HG03469 (cell line): Measurements from ENCODE around the gene MAMLD1.

ENCODE experiments used
- ATAC-seq: cut with Tn5 transposase; IDR thresholded peaks from one replicate; pipeline ENCODE4 v1.9.1; 2021; ENCODE audit warnings: mild to moderate bottlenecking, moderate library complexity, moderate number of reproducible peaks; ENCODE audit not compliant: unreplicated experiment

MAMLD1 gene

DNA sequence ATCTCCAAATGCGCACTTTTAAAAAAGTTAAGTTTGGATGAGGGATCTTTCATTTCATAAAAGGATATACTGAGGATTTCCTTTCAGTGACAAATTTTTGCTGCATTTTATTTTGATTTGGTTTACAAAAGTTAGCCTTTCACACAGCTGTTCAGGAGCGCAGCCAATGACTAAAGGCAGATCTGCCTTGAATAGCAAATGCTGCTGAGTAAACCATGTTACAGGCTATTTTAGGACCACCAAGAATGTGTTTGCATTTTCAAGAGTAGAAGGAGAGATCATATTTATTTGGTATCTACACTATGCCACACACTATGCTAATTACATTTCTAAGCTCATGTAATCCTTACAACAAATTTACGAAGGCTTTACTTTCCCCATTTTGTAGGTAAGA, 92.1 kb downstream of the MAMLD1 start:
- no peak for ATAC-seq

DNA sequence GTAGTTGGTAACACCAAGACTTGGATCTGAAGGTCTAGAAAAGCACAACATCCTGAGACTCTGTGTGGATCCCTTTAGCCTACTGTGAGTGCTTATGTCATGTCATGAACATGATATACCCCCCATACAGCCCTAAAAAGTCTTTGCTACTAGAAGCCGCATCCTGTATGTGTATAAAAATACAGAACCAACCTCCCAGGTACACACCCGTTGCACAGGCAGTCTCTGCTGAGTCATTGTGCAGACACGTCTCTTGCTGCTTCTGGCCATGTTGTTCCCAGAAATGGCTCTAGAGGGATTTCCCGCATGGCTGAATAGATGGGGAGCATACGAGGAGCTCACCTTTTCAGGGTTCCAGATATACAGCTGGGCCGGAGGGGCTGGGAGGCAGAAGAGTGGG, 93.3 kb downstream of the MAMLD1 start:
- ATAC-seq: no peak

DNA sequence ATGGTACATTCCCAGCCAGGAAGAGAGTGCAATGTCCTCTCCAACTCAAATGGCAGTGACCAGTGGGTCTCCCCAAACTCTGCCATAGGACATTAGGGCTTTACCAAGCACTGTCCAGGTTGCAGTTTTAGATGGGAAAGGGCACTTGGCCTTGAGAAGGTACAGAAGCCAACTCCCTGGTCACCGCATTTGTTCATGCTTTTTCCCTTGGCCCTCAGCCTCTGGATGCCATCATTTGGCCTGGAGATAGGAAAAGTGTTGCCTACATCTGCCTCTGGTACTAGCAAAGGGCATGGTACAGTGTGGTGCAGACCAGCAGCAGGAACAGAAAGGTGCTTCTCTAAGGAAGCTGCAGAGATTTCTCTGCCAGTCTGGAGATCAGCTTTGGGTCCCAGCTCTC, 93.8 kb downstream of the MAMLD1 start:
- ATAC-seq: no peak

DNA sequence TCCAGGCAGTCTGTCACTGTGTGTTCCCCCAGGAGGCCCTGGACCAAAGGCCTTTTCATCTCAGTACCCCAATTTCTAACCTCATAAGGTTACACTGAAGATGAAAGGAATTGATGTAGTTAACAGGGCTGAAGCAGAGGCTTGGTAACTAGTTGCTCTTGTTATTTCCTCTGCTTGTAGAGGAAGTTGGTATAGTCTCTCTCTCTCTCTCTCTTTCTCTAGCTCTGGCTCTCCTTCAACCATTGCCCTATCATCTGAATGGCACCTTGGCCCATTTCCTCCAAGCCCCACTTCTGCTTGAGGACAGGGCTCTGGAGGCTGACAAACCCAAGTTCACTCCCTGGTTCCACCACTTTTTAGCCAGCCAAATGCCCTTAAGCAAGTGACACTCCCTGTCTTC, 96.1 kb downstream of the MAMLD1 start:
- no peak for ATAC-seq

DNA sequence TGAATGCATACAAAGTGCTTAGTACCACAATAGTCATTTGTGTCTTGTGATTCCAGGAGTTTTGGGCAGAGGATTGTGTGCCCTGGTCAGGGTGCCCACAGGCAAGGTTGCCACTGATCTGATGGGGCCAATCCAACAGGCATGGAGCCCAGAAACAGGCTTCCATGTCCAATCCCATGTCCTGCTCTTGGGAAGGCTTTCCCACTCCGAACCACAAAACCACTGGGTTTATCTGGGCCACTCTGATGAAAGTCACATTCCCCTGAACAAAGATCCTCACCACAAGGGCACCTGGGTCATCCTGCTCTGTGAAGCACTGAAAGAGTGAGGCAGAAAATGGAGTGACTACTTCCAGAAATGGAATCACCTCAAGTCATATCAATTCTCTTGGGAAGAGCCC, 96.9 kb downstream of the MAMLD1 start:
- no peak for ATAC-seq

DNA sequence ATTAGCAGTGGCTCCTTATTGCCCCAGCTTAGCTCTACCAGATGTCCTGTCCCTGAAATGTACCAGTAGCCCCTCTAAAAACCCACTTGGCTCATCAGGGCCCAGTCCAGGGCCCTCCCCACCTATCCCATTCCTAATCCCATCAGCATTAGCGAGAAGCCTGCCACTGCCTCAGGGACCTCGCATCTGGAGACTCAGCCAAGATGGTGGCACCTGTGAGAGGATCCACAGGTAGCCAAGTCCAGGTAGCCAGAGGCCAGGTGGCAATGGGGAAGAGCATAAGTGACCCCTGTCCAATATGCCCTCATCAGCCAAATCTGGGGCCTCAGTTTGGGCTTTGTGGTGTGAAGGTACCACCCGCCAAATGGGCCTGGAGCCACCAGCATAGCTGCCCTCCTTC, 97.7 kb downstream of the MAMLD1 start:
- ATAC-seq: no peak

DNA sequence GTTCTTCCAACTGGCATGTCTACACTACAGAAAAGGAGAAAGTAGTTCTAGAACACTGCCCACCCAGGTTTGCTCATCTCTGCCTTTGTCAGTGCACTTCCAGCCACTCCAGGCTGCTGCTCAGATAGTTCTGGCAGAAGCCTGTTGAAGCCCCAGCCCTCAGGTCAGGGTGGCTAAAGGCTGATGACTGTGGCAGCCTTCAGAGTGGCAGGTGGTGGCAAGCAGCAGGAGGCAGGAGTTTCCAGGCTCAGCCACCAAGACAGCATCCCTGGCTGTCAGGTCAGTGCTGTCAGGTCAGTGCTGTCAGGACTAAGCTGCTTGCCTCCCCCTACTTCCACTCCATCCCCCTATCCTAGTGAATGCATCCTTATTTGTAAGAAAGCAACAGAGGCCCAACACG, 100.4 kb downstream of the MAMLD1 start:
- ATAC-seq: no peak

DNA sequence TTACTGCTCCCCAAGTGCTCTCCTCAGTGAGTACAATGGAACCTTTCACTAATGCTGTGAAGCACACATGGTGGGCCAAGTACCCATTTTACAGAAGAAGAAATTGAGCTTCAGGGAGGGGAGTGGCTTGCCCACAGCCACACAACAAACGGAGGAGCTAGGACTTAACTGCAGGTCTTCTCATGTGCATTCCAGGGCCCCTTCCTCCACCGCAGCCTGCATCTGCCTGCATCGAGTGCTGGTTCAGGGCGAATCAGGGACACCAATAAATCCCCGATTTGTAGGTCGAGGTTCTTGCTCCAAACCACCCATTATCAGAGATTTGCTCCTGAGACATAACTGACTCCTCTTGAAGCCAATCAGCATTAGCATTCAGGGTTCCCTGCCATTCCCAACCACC, 100.9 kb downstream of the MAMLD1 start:
- no peak for ATAC-seq

DNA sequence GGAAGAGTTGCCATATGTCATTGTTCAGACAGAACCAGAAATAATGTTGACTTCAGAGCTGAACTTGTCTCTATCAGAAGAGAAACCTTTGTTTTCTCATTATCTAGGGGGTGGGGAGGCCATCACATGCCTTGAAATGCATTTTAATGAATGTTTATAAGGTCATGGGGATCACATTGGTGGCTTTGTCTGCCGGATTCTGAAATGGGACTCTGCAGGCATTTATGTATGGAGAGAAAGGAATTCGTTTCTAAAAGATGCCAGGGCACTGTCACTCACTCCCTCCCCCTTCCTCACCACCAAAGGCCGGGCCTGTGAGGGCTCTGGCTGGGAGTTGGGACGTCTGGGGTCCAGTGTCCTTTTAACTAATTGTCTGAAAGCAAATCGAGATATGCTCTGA, 102.2 kb downstream of the MAMLD1 start:
- ATAC-seq: no peak

DNA sequence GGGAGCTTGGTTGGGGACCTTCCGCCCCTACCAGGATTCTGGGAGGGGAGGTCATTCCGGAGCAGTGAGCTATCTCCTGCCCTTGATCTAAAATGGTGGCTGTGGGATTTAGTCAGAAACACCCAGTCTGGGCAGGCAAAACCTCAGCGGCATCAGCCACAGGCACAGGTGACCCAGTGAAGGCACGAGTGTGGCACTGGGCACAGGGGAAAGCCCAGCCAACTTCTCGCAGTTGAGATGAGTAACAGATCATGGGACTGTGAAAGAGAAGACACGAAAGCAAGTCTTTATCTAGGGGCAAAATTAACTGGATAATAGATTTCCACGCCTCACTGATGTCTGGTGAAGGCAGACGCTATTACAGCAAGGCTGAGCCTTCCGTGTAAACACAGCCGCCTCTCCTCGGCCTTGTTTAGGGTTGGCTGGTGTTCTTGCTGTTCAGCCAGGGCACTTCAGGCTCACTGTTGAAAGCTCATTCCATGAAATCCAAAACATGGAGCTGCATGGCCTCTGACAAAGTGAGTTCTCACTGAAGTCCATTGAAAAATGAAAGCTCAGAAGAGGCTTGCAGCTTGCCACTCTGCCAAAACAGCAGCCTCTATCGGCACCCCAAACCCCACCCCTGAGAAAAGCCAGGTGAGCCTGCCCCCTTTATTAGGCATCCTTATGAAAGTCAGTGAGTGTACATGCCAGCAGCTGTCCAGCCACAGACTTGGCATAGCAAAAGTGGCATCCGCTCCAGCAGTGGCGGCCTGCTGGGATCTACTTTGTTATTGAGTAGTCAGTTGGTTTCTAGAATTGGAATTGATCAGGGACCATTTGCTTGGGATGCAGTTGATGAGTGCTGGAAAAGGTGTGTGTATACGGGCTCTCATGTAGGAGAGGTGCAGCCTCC, 103.0 kb downstream of the MAMLD1 start:
- ATAC-seq: no peak

DNA sequence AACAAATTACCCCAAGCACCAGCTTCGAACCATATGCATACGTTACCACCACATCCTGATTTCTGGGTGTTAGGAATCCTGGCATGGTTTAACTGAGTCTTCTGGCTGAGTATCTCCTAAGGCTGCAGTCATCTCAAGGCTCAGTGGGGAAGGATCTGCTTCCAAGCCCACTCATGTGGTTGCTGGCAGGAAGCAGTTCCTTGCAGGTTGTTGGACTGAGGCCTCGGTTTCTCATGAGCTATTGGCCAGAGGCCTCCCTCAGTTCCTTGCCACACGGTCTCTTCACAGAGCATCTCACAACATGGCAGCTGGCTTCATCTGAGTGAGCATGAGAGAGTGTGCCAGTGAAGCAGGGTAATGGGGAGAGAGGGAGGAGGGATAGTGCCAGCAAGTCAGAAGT, 109.2 kb downstream of the MAMLD1 start:
- ATAC-seq: no peak

DNA sequence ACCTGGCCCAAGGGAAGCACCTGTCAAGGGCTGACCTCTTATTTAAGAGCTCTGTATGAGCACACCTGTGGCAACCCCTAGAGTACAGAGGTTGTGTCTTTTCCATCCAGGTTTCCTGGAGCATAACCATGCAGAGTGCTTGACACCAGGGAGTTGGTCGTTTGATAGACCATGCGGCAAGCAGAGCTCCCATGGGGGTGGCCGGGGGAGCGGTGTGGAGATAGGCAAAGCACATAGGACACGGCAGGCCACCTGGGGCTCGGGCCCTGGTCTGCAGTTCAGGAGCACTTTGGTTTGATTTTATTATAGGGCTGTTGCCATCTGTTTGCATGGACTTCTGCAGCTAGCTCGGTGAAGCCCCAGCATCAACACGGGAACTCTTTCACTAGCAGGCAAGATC, 110.3 kb downstream of the MAMLD1 start:
- no peak for ATAC-seq

DNA sequence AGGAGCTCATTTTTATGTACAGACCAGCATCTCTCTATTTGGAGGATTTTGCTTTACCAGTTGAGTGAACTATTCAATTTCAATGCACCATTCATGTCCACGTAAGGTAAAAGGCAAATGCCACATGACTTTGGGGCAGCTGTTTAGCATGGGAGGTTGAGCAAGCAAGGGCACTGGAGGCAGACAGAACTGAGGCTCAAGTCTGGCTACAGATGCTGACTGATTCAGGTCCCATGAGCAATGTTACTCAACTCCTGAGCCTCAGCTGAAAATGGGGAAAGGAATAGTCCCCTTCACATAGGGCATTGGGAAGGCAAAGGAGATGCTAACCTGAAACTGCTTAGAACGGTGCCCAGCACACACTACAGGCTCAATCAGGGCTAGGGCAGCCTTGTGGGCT, 112.3 kb downstream of the MAMLD1 start:
- ATAC-seq: no peak

DNA sequence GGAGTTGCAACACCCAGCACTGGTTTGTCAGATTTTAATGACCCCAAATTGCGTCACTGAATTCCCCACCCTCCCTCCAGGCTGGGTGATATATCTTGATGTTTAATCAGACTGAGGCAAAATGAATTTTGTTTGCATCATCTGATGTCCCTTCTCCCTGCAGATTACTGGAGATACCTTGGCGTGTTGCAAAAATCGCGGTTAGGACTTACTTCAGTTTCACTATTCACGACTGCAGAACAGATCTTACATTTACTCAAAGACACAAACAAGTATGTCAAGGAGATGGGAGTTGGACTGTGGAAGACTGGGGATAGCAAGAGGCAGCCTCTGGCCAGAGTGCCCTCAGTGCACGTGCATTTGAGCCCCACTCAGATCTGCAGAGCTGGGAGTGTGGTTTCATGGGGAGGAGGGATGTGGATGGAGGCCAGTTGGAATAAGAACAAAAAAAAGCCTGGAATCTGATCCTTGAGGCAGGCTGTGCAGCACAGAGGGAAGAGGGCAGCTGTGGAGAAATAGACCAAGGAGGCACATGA, 113.1 kb downstream of the MAMLD1 start:
- no peak for ATAC-seq

DNA sequence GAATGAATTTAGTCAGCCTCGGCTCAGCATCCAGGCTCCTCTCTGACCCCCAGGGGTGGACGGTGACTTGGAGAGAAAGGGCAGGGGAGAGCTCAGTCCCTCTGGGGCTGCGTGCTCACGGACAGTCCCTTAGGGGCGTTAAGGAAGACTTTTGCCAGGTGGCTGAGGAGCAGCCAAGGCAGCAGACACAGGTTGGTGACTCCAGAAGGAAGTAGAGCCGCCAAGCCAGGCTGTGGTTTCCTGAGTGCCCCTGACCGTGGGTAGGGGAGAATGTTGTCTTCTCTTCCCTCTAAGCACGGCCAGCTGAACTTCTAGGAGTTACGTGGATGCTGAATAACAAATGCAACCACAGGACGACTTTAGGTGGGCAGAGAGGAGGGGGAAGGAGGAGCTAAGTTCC, 114.3 kb downstream of the MAMLD1 start:
- no peak for ATAC-seq

DNA sequence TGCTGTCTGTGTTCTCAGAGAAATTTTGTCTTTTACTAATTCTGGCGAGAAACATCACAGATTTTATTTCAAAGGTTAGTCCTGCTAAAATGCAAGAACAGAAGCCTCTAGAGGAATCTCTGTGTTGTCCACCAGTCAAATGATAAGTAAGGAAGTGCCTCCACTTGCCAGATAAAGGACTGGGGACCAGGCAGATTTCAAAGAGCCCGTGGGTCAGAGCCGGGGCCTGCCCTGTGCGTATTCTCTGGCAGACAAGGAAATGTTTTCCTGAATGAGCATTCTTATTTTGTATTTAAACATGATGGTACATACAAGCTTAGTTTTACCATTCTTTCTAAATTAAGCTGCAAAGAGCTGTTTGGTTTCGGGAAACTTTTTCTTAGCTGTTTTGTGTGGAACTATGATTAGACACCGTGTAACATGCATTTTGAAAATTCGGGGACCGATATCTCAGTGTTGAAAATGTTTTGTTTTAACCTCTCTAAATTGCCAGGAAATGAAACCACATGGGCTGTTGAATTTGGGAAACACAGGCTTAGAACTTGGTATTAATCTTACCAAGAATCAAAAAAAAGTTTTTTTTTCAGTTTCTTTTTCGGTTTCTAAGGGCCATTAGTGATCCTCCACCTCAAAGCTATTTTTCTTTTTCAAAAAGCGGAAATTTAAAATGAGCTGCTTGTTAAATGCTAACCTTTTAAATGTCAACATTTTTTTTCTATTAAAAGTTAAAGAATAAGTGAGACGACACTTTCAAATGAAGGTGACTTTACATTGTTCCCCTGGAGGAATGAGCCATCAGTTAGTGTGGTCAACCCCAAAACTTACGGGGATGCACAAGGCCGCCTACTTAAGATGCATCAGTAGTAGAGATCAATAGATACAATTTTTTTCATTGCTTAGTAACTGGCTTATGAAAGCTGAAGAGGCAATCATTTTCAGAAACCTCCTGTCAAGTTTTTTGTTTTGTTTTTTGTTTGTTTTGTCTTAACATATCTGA, 115.7 kb downstream of the MAMLD1 start:
- ATAC-seq: peak; percentile 56

DNA sequence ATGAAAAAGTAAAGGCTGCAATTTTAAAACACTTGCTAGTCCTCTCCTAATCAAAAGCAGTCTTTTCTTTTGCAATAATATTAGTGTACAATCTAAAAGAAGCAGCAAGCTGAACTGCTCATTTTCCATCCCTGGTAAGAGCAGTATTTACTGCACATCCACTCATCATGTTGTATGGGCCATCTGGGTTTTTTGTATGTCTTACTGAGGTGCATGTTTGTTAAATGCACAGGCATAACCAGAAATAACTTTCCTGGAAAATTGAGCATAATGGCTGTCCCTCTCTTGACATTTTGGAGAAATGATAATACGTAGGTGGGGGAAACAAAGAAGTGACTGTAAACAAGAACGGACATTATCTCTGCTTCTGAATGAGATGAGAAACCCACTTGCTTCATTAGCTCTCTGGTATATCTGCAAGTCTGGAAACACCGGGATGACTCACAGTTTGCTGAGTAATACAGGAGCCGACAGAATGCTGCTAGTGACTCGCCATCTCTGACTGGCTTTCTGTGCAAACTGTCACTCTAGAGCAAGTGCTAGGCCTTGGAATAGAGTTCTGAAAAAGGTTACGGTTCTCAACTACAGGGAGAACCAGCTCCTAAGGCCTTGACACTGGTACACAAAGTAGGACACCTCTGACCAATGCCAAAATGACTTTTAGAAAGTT, 119.6 kb downstream of the MAMLD1 start:
- ATAC-seq: no peak

DNA sequence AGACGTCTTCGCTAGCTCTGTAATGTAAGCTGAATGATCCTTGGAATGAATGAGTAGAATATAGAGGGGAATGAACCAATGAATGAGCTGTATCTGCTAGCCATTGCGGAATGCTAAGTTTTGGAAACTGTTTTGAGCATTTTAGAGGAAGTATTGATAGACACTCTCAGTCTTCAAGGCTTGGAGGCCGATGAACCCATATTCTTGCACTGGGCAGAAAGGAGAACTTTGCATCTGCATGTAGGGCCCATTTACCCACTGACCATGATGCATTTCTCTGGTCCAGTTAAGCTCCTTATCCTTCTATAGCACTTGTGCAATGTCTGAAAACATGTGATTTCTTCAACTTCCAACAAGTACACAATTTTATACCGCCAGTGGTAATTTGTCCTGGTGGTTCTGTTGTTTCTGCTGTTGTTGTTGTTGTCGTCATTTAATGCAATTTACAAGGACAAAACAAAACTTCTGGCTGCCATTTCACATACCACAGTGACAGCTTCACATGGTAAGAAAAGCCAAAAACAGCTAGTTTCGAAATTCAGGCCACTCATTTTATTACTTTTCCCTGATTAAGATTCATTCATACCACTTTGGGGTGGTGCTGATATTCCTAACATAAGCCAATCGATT, 120.4 kb downstream of the MAMLD1 start:
- no peak for ATAC-seq

DNA sequence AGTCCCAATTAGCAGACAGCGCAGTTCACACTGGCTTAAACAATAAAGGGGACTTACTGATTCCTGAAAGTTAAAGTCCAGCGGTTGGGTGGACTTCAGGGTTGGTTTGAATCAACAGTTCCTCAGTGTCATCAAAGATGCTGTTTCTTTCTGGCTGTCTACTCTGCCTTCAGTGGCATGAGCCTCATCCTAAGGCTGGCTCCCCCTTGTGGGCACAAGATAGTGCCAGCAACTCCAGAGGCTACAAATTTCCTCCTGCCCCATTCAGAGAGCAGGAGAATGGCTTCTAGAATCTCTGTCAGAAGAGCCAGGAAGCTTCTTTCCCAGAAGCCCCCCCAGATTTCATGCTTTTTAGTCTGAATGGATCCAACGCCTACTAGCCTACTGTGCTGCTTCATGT, 122.9 kb downstream of the MAMLD1 start:
- no peak for ATAC-seq

DNA sequence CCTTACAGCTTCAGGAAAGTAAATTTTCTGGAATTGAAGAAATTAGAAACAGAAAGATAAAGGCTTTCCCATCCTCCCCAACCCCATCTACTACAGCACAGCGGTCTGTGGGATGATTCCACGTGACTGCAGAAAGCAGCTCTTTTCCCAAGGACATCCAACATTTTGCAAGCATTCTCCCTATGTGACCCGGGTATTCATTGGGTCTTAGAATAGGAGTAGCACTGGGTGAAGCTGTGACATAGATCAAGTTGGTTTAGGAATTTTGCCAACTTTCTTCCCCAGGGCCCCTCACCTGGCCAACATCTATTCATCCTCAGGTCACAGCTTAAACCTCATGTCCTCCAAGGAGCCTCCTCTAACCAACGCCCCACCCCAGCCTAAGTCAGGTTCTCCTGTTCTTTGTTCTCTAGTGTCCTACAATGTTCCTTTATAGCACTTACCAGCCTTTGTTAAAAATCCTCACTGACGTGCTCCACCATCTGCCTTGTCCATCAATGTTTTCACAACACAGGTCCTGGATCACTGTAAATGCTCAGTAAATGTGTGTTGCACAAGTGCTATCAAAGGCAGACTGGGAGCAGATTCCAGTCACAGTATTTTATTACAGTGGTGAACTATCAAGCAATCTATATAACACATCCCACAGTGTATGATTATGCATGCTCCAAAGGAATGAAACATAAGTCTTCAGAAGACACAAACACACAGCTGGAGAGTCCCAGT, 124.4 kb downstream of the MAMLD1 start:
- ATAC-seq: no peak
